NCI-H146 treated with DMSO at 0.1 percent for 48 hours (cell line): Measurements from ENCODE around the gene EXOC1.
"Not testable (repeated sequence)": the region's sequence is repeated elsewhere in the genome, so short reads cannot be mapped to it uniquely, and the experiment has no call there.

Experiments
- DNase-seq: peaks from one replicate; lab custom pipeline; 2025; ENCODE audit not compliant: unreplicated experiment; lab: John Stamatoyannopoulos, UW

EXOC1 gene

GRCh38 chr4:55903577-55903976 lies 50.1 kb downstream of the EXOC1 start:
- DNase-seq: no peak

- no peak for DNase-seq
Measured at GRCh38 chr4:55904576-55904975, 51.1 kb downstream of the EXOC1 start.

GRCh38 chr4:55906323-55906722 lies 52.9 kb downstream of the EXOC1 start:
- no peak for DNase-seq

GRCh38 chr4:55906989-55907388 lies 53.5 kb downstream of the EXOC1 start:
- no peak for DNase-seq

GRCh38 chr4:55907469-55907868 lies 54.0 kb downstream of the EXOC1 start:
- DNase-seq: no peak

GRCh38 chr4:55910140-55910539 lies 56.7 kb downstream of the EXOC1 start:
- no peak for DNase-seq

GRCh38 chr4:55912249-55912648 lies 58.8 kb downstream of the EXOC1 start:
- no peak for DNase-seq

- DNase-seq: no peak
Measured at GRCh38 chr4:55920571-55920970, 67.1 kb downstream of the EXOC1 start.

GRCh38 chr4:55921093-55921492 lies 67.6 kb downstream of the EXOC1 start:
- DNase-seq: no peak

GRCh38 chr4:55925241-55925640 lies 71.8 kb downstream of the EXOC1 start:
- no peak for DNase-seq

GRCh38 chr4:55926610-55927009 lies 73.2 kb downstream of the EXOC1 start:
- DNase-seq: no peak

GRCh38 chr4:55927803-55928437 lies 74.5 kb downstream of the EXOC1 start:
- no peak for DNase-seq

GRCh38 chr4:55928846-55929245 lies 75.4 kb downstream of the EXOC1 start:
- no peak for DNase-seq

GRCh38 chr4:55931043-55931442 lies 77.6 kb downstream of the EXOC1 start:
- no peak for DNase-seq

- DNase-seq: no peak
Measured at GRCh38 chr4:55931833-55932232, 78.4 kb downstream of the EXOC1 start.

GRCh38 chr4:55932511-55932910 lies 79.1 kb downstream of the EXOC1 start:
- DNase-seq: no peak

- no peak for DNase-seq
Measured at GRCh38 chr4:55933611-55934010, 80.2 kb downstream of the EXOC1 start.

- DNase-seq: not testable (repeated sequence)
Measured at GRCh38 chr4:55935907-55936306, 82.5 kb downstream of the EXOC1 start.

GRCh38 chr4:55938481-55938880 lies 85.0 kb downstream of the EXOC1 start:
- no peak for DNase-seq

- DNase-seq: no peak
Measured at GRCh38 chr4:55939421-55939820, 86.0 kb downstream of the EXOC1 start.

- DNase-seq: no peak
Measured at GRCh38 chr4:55941881-55942396, 88.5 kb downstream of the EXOC1 start.

- no peak for DNase-seq
Measured at GRCh38 chr4:55947254-55947882, 93.9 kb downstream of the EXOC1 start.
